Tibial nerve (tissue), 4 donors: ENCODE data around the gene PPP1R14C. TPM values are rescaled to one million over a fixed set of nuclear protein-coding genes. Genes with fewer than 3 reads are reported as not detected.
"Not testable (repeated sequence)": the region's sequence is repeated elsewhere in the genome, so short reads cannot be mapped to it uniquely, and the experiment has no call there.

Source experiments
- DNase-seq, 2 donors: peaks; one replicate each; pipeline ENCODE4 v3.0.0-alpha.2; 2019; ENCODE audit warnings: low spot score in 2 of 2
- H3K27ac ChIP-seq, 4 donors: fragments of 200-600 bp; sonication (generic) in 3 of 4; one replicate each; pipeline ENCODE4 v1.5.1; 2017 to 2019; ENCODE audit warnings: mild to moderate bottlenecking in 1 of 4
- H3K27me3 ChIP-seq, 2 donors: fragments of 200-600 bp; sonication (generic) in 1 of 2; one replicate each; pipeline versions ENCODE4 v1.5.1 to v1.6.0; 2017 to 2019
- H3K36me3 ChIP-seq, 3 donors: fragments of 200-600 bp; sonication (generic); one replicate each; pipeline ENCODE4 v1.5.1; 2018 to 2019
- H3K4me1 ChIP-seq, 4 donors: fragments of 200-600 bp; sonication (generic) in 3 of 4; one replicate each; pipeline ENCODE4 v1.5.1; 2017 to 2019
- H3K4me3 ChIP-seq, 4 donors: fragments of 200-600 bp; sonication (generic) in 3 of 4; one replicate each; pipeline ENCODE4 v1.5.1; 2017 to 2019; ENCODE audit warnings: mild to moderate bottlenecking in 1 of 4, moderate library complexity in 1 of 4
- H3K9me3 ChIP-seq, 4 donors: fragments of 200-600 bp; sonication (generic) in 3 of 4; one replicate each; pipeline ENCODE4 v1.5.1; 2017 to 2019
- CTCF ChIP-seq, 5 experiments: fragments of 200-600 bp in 3 of 5; fragments of 450-650 bp in 2 of 5; sonication (generic) in 3 of 5; IDR thresholded peaks; one replicate each; pipeline ENCODE4 v1.5.1; 2016 to 2019; ENCODE audit warnings: antibody characterized with exemption in 5 of 5, mild to moderate bottlenecking in 3 of 5, moderate library complexity in 2 of 5
- EP300 ChIP-seq, 2 donors: sonication (generic); formaldehyde crosslinking; IDR thresholded peaks; one replicate each; pipeline ENCODE4 v1.6.1; 2017; ENCODE audit warnings: antibody characterized with exemption in 2 of 2, mild to moderate bottlenecking in 1 of 2
- POLR2A ChIP-seq, 2 donors: fragments of 450-650 bp; IDR thresholded peaks; one replicate each; pipeline ENCODE4 v1.6.1; 2017; ENCODE audit warnings: antibody characterized with exemption in 2 of 2, mild to moderate bottlenecking in 2 of 2, moderate library complexity in 2 of 2
- WGBS, 2 donors: methylation state at CpG; one replicate each; pipeline ENCODE4 v1.1.5; 2018; 5-methylcytosine and 5-hydroxymethylcytosine counted together
- total RNA-seq, 4 donors: library from RNA; depleted of rRNA; stranded (reverse); fragments of >200 nt; gene quantifications; one replicate each; pipeline ENCODE4 v1.1.0, GENCODE V29; 2016

PPP1R14C gene
- total RNA-seq, 4 donors from 2014 or later = 0.42 TPM; not detected in 3

GRCh38 chr6:150134280-150134920 lies 8.4 kb upstream of the PPP1R14C start:
- Histone ChIP-seq H3K36me3 (no peaks in the 10 kb centered on the region), H3K9me3 (peaks cover 0 to 11% (median 0%) of the 10 kb centered on the region in 4 donors), H3K27me3 (peaks cover 0 to 11% of the 10 kb centered on the region in 2 donors), H3K27ac (no peak overlapping the region), H3K4me3 (no peak overlapping the region), H3K4me1 (no peaks in the 10 kb centered on the region)
- 68 to 73% methylated on average over 7 of the region's 7 CpGs for WGBS, 2 donors
- TF ChIP-seq CTCF (IDR thresholded peaks at IDR 0.05) (no peak), POLR2A (IDR thresholded peaks at IDR 0.05) (no peak), EP300 (IDR thresholded peaks at IDR 0.05) (no peak)
- DNase-seq = no peak

- not testable (repeated sequence) for H3K4me3 ChIP-seq, H3K36me3 ChIP-seq, H3K4me1 ChIP-seq, H3K27ac ChIP-seq, DNase-seq
- Histone ChIP-seq H3K9me3 (peaks cover 0 to 11% (median 0%) of the 10 kb centered on the region in 4 donors), H3K27me3 (peaks cover 0 to 41% of the 10 kb centered on the region in 2 donors)
- 65 to 69% methylated on average over 3 of the region's 3 CpGs for WGBS, 2 donors
Measured at GRCh38 chr6:150137711-150138110, 5.1 kb upstream of the PPP1R14C start.

- WGBS, 2 donors = 70 to 72% methylated on average over 7 of the region's 7 CpGs
- Histone ChIP-seq H3K4me1 (peaks cover 0 to 19% (median 7%) of the 10 kb centered on the region in 4 donors), H3K27ac (no peak overlapping the region), H3K9me3 (peaks cover 0 to 11% (median 0%) of the 10 kb centered on the region in 4 donors), H3K36me3 (no peaks in the 10 kb centered on the region), H3K27me3 (peaks cover 0 to 48% of the 10 kb centered on the region in 2 donors), H3K4me3 (no peak overlapping the region)
- TF ChIP-seq EP300 (IDR thresholded peaks at IDR 0.05) = no peak
- TF ChIP-seq POLR2A (IDR thresholded peaks at IDR 0.05) = no peak
- TF ChIP-seq CTCF (IDR thresholded peaks at IDR 0.05) = no peak
- no peak for DNase-seq
Measured at GRCh38 chr6:150138638-150139037, 4.2 kb upstream of the PPP1R14C start.

GRCh38 chr6:150139533-150139932 lies 3.3 kb upstream of the PPP1R14C start:
- H3K9me3 ChIP-seq = peaks cover 0 to 11% (median 0%) of the 10 kb centered on the region in 4 donors
- WGBS, 2 donors = 44 to 57% methylated on average over 3 of the region's 3 CpGs
- TF ChIP-seq CTCF (IDR thresholded peaks at IDR 0.05) (no peak), POLR2A (IDR thresholded peaks at IDR 0.05) (no peak), EP300 (IDR thresholded peaks at IDR 0.05) (no peak)
- H3K4me1 ChIP-seq = peaks cover 0 to 24% (median 9%) of the 10 kb centered on the region in 4 donors
- DNase-seq = no peak
- H3K27ac ChIP-seq = no peak overlapping the region
- H3K4me3 ChIP-seq = no peak overlapping the region
- H3K36me3 ChIP-seq = no peaks in the 10 kb centered on the region
- H3K27me3 ChIP-seq = peaks cover 0 to 57% of the 10 kb centered on the region in 2 donors

GRCh38 chr6:150140236-150140969 lies 2.4 kb upstream of the PPP1R14C start:
- Histone ChIP-seq H3K27me3 (peaks cover 0 to 66% of the 10 kb centered on the region in 2 donors), H3K4me1 (peaks cover 0 to 24% (median 9%) of the 10 kb centered on the region in 4 donors), H3K9me3 (peaks cover 0 to 11% (median 0%) of the 10 kb centered on the region in 4 donors), H3K27ac (no peak overlapping the region), H3K36me3 (no peaks in the 10 kb centered on the region), H3K4me3 (no peak overlapping the region)
- TF ChIP-seq POLR2A (IDR thresholded peaks at IDR 0.05) (no peak), CTCF (IDR thresholded peaks at IDR 0.05) (no peak), EP300 (IDR thresholded peaks at IDR 0.05) (no peak)
- DNase-seq = no peak
- 79 to 80% methylated on average over 6 of the region's 6 CpGs for WGBS, 2 donors
